ENCODE data around the gene CELSR1. TPM values are rescaled to one million over a fixed set of nuclear protein-coding genes. Genes with fewer than 3 reads are reported as not detected.

CELSR1 gene
- total RNA-seq, 3 donors from 2014 or later, result 1.9 to 4.2 (median 2.5) TPM

- H3K4me3 ChIP-seq, result no peak overlapping the region
- H3K9me3 ChIP-seq, result no peaks in the 10 kb centered on the region
- ATAC-seq (no peak), DNase-seq (peak in 1 of 3 donors; percentile 7)
- no peaks in the 10 kb centered on the region for H3K4me1 ChIP-seq (ENCODE audit: low read depth)
- no peak for TF ChIP-seq CTCF (IDR thresholded peaks at IDR 0.05)
- intact Hi-C loops (cut with DNase I, micrococcal nuclease), result loop anchor here in 1 of 2 donors (10.0 kb wide), 1 partner anchor 195 kb away; no protein-coding TSS in a partner anchor
- H3K36me3 ChIP-seq (ENCODE audit: low read depth), result peaks cover 12% of the 10 kb centered on the region
Observed at GRCh38 chr22:46349681-46350080, 187.7 kb downstream of the CELSR1 start.

- TF ChIP-seq CTCF (IDR thresholded peaks at IDR 0.05), result no peak
- Histone ChIP-seq H3K36me3 (ENCODE audit: low read depth) (peaks cover 12% of the 10 kb centered on the region), H3K4me1 (ENCODE audit: low read depth) (no peaks in the 10 kb centered on the region), H3K4me3 (no peak overlapping the region), H3K9me3 (no peaks in the 10 kb centered on the region)
- DNase-seq, result peak in 1 of 3 donors; percentile 13
- intact Hi-C loops (cut with DNase I, micrococcal nuclease), result no loop called here
- no peak for ATAC-seq
Observed at GRCh38 chr22:46349238-46349637, 188.2 kb downstream of the CELSR1 start.

- TF ChIP-seq CTCF (IDR thresholded peaks at IDR 0.05), result no peak
- peaks cover 12% of the 10 kb centered on the region for H3K36me3 ChIP-seq (ENCODE audit: low read depth)
- H3K9me3 ChIP-seq, result no peaks in the 10 kb centered on the region
- no peak for ATAC-seq
- DNase-seq, result no peak
- H3K4me3 ChIP-seq, result no peak overlapping the region
- H3K4me1 ChIP-seq (ENCODE audit: low read depth), result no peaks in the 10 kb centered on the region
- intact Hi-C loops (cut with DNase I, micrococcal nuclease), result no loop called here
Observed at GRCh38 chr22:46348099-46348695, 189.2 kb downstream of the CELSR1 start.

- no peak for ATAC-seq
Observed at GRCh38 chr22:46347646-46348045, 189.8 kb downstream of the CELSR1 start.

GRCh38 chr22:46346680-46347405 is 190.6 kb downstream of the CELSR1 start:
- no peaks in the 10 kb centered on the region for H3K36me3 ChIP-seq (ENCODE audit: low read depth)
- intact Hi-C loops (cut with DNase I, micrococcal nuclease), result no loop called here
- no peak for TF ChIP-seq CTCF (IDR thresholded peaks at IDR 0.05)
- no peak overlapping the region for H3K4me3 ChIP-seq
- no peaks in the 10 kb centered on the region for H3K9me3 ChIP-seq
- DNase-seq (no peak), ATAC-seq (no peak)
- H3K4me1 ChIP-seq (ENCODE audit: low read depth), result no peaks in the 10 kb centered on the region

More at GRCh38 chr22:46347646-46348045, 189.8 kb downstream of the CELSR1 start:
- Histone ChIP-seq H3K9me3 (no peaks in the 10 kb centered on the region), H3K4me1 (ENCODE audit: low read depth) (no peaks in the 10 kb centered on the region), H3K36me3 (ENCODE audit: low read depth) (peaks cover 6% of the 10 kb centered on the region), H3K4me3 (no peak overlapping the region)
- intact Hi-C loops (cut with DNase I, micrococcal nuclease), result no loop called here
- DNase-seq, result no peak
- no peak for TF ChIP-seq CTCF (IDR thresholded peaks at IDR 0.05)
